T-helper 9 cell (primary cell): ENCODE results near the gene TMUB1.

Source experiments
- DNase-seq: peaks from one replicate; pipeline ENCODE4 v3.0.0-alpha.2; 2020

Gene TMUB1

GRCh38 chr7:151068069-151068773 lies 15.1 kb downstream of the TMUB1 start:
- DNase-seq: no peak

GRCh38 chr7:151066273-151066974 lies 16.9 kb downstream of the TMUB1 start:
- no peak for DNase-seq

- no peak for DNase-seq
Measured at GRCh38 chr7:151065516-151065915, 17.8 kb downstream of the TMUB1 start.

- no peak for DNase-seq
Measured at GRCh38 chr7:151064993-151065392, 18.3 kb downstream of the TMUB1 start.

GRCh38 chr7:151064454-151064853 lies 18.8 kb downstream of the TMUB1 start:
- no peak for DNase-seq

- DNase-seq: no peak
Measured at GRCh38 chr7:151063212-151063561, 20.1 kb downstream of the TMUB1 start.

- no peak for DNase-seq
Measured at GRCh38 chr7:151062399-151063211, 20.7 kb downstream of the TMUB1 start.

GRCh38 chr7:151062111-151062398 lies 21.2 kb downstream of the TMUB1 start:
- DNase-seq: no peak

GRCh38 chr7:151061213-151062110 lies 21.8 kb downstream of the TMUB1 start:
- DNase-seq: no peak

GRCh38 chr7:151060416-151061212 lies 22.7 kb downstream of the TMUB1 start:
- no peak for DNase-seq

GRCh38 chr7:151060113-151060415 lies 23.2 kb downstream of the TMUB1 start:
- no peak for DNase-seq

GRCh38 chr7:151059367-151060112 lies 23.8 kb downstream of the TMUB1 start, which contains the start of gene SLC4A2:
Gene SLC4A2, plus strand, starts transcription at chr7:151059589. Its CDS starts 2,399 bp downstream, at chr7:151061988.
- DNase-seq: peak; percentile 61

- no peak for DNase-seq
Measured at GRCh38 chr7:151058781-151059366, 24.4 kb downstream of the TMUB1 start.

GRCh38 chr7:151057989-151058780 lies 25.1 kb downstream of the TMUB1 start:
- peak; percentile 93 for DNase-seq

- no peak for DNase-seq
Measured at GRCh38 chr7:151057506-151057988, 25.7 kb downstream of the TMUB1 start, which contains the start of gene CDK5. Gene CDK5, minus strand, starts transcription at chr7:151057897. Its CDS starts 49 bp downstream, at chr7:151057848.

GRCh38 chr7:151056666-151057505 lies 26.4 kb downstream of the TMUB1 start:
- no peak for DNase-seq

- DNase-seq: no peak
Measured at GRCh38 chr7:151056283-151056665, 27.0 kb downstream of the TMUB1 start.

- DNase-seq: no peak
Measured at GRCh38 chr7:151053751-151054150, 29.5 kb downstream of the TMUB1 start.

- no peak for DNase-seq
Measured at GRCh38 chr7:151053096-151053495, 30.2 kb downstream of the TMUB1 start.
